BJ (cell line): ENCODE data around the gene GPR176. TPM values are rescaled to one million over a fixed set of nuclear protein-coding genes. Genes with fewer than 3 reads are reported as not detected.

Source experiments
- CTCF ChIA-PET: fragments of 350-600 bp; formaldehyde crosslinking; extraction: SDS; loops from one replicate; lab custom pipeline; 2021; ENCODE audit warnings: antibody characterized with exemption, inconsistent platforms; lab: Yijun Ruan, JAX
- POLR2A ChIA-PET: fragments of 300-600 bp; sonication (Branson Sonifier 250); formaldehyde crosslinking; extraction: SDS; loops from one replicate; lab custom pipeline; 2021; ENCODE audit warnings: antibody characterized with exemption; lab: Charles Lee
- DNase-seq: peaks from one replicate; pipeline ENCODE4 v3.0.0-alpha.2; 2011; ENCODE audit warnings: low read depth
- H3K27me3 ChIP-seq: 2 replicates; pipeline ENCODE4 v1.6.0; 2011; ENCODE audit warnings: low read length; ENCODE audit not compliant: control insufficient read depth, insufficient read depth
- H3K36me3 ChIP-seq: 2 replicates; pipeline ENCODE4 v1.5.1; 2011; ENCODE audit warnings: low read length; ENCODE audit not compliant: control insufficient read depth, insufficient read depth
- H3K4me3 ChIP-seq: 2 replicates; pipeline ENCODE4 v1.5.1; 2011; ENCODE audit warnings: low read depth, mild to moderate bottlenecking, control low read depth, low read length
- polyA plus RNA-seq: library from polyadenylated mRNA; depleted of rRNA; stranded (reverse); fragments of >200 nt; gene quantifications from 2 replicates; pipeline ENCODE4 v1.2.3, GENCODE V29; 2011
- TF ChIP-seq, protein P1 (sequence below): IDR thresholded peaks from 2 replicates; pipeline ENCODE4 v1.5.1; 2011; ENCODE audit warnings: low read depth, mild to moderate bottlenecking, control low read depth, inconsistent platforms, low read length, moderate library complexity; ENCODE audit not compliant: insufficient read depth

Gene GPR176
- polyA plus RNA-seq, 1 experiment, result 319 TPM

- no peak overlapping the region for H3K4me3 ChIP-seq
- ChIA-PET CTCF (no interaction called here), POLR2A (no interaction called here)
- H3K36me3 ChIP-seq, result peaks cover 9% of the 10 kb centered on the region
- no peaks in the 10 kb centered on the region for H3K27me3 ChIP-seq
- DNase-seq, result no peak
- TF ChIP-seq, protein P1, sequence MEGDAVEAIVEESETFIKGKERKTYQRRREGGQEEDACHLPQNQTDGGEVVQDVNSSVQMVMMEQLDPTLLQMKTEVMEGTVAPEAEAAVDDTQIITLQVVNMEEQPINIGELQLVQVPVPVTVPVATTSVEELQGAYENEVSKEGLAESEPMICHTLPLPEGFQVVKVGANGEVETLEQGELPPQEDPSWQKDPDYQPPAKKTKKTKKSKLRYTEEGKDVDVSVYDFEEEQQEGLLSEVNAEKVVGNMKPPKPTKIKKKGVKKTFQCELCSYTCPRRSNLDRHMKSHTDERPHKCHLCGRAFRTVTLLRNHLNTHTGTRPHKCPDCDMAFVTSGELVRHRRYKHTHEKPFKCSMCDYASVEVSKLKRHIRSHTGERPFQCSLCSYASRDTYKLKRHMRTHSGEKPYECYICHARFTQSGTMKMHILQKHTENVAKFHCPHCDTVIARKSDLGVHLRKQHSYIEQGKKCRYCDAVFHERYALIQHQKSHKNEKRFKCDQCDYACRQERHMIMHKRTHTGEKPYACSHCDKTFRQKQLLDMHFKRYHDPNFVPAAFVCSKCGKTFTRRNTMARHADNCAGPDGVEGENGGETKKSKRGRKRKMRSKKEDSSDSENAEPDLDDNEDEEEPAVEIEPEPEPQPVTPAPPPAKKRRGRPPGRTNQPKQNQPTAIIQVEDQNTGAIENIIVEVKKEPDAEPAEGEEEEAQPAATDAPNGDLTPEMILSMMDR, result no peak
Measured at GRCh38 chr15:39807791-39808190, 112.3 kb downstream of the GPR176 start.

GRCh38 chr15:39804026-39804425, 116.0 kb downstream of the GPR176 start:
- TF ChIP-seq, protein P1, result no peak
- Histone ChIP-seq H3K4me3 (no peak overlapping the region), H3K36me3 (peaks cover 24% of the 10 kb centered on the region), H3K27me3 (no peaks in the 10 kb centered on the region)
- no peak for DNase-seq
- ChIA-PET CTCF (interaction anchor here (0.7 to 1.6 kb wide), 2 partner anchors 14 to 84 kb away, joined by 3 to 4 read pairs; no protein-coding TSS in a partner anchor), POLR2A (no interaction called here)

GRCh38 chr15:39803016-39803415, 117.0 kb downstream of the GPR176 start:
- TF ChIP-seq, protein P1, result no peak
- ChIA-PET CTCF (interaction anchor here (0.7 to 1.6 kb wide), 5 partner anchors 9 to 234 kb away, joined by 3 to 4 read pairs (median 3); no protein-coding TSS in a partner anchor), POLR2A (no interaction called here)
- H3K36me3 ChIP-seq, result peaks cover 29% of the 10 kb centered on the region
- DNase-seq, result no peak
- no peak overlapping the region for H3K4me3 ChIP-seq
- H3K27me3 ChIP-seq, result no peaks in the 10 kb centered on the region

DNA sequence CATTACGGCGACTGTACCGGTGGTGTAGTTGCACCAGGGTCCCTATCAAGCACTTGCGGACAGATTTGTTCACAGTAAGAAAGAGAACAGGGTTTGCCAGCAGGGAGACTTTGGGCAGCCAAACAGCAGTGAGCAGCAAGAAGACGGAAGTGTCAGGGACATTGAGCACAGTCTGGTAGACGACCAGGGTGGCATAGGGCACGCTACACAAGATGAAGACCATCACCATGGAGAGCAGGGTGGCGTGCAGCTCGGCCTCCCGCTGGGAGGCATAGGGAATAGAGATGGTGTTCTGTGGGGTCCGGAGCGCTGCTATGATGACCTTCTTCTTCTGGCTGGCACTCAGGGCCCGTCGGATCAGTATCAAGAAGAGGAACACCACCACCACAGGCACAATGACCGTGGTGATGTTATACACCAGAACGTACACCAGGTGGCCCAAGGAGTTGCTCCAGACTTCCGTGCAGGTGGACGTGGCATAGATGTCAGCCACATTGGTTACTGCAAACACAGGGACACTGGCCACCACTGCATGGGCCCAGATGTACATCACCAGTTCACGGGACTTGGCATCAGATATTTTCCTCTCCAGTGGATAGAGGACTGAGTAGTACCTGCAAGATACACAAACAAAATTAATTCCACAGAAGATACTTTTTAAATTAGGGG, 118.3 kb downstream of the GPR176 start:
- TF ChIP-seq, protein P1, result peak; percentile 37
- H3K4me3 ChIP-seq, result no peak overlapping the region
- H3K36me3 ChIP-seq, result peaks cover 30% of the 10 kb centered on the region
- CTCF ChIA-PET, result interaction anchor here (1.0 kb wide), 1 partner anchor 8 kb away, joined by 3 read pairs; no protein-coding TSS in a partner anchor
- no peaks in the 10 kb centered on the region for H3K27me3 ChIP-seq
- no peak for DNase-seq
- POLR2A ChIA-PET, result no interaction called here

GRCh38 chr15:39799552-39800011, 120.5 kb downstream of the GPR176 start:
- Histone ChIP-seq H3K4me3 (no peak overlapping the region), H3K27me3 (no peaks in the 10 kb centered on the region), H3K36me3 (peaks cover 24% of the 10 kb centered on the region)
- TF ChIP-seq, protein P1, result no peak
- CTCF ChIA-PET, result interaction anchor here (0.9 kb wide), 1 partner anchor 19 kb away, joined by 3 read pairs; no protein-coding TSS in a partner anchor
- POLR2A ChIA-PET, result no interaction called here
- DNase-seq, result no peak
